ENCODE data around the gene KCNG2.

Gene KCNG2

DNA sequence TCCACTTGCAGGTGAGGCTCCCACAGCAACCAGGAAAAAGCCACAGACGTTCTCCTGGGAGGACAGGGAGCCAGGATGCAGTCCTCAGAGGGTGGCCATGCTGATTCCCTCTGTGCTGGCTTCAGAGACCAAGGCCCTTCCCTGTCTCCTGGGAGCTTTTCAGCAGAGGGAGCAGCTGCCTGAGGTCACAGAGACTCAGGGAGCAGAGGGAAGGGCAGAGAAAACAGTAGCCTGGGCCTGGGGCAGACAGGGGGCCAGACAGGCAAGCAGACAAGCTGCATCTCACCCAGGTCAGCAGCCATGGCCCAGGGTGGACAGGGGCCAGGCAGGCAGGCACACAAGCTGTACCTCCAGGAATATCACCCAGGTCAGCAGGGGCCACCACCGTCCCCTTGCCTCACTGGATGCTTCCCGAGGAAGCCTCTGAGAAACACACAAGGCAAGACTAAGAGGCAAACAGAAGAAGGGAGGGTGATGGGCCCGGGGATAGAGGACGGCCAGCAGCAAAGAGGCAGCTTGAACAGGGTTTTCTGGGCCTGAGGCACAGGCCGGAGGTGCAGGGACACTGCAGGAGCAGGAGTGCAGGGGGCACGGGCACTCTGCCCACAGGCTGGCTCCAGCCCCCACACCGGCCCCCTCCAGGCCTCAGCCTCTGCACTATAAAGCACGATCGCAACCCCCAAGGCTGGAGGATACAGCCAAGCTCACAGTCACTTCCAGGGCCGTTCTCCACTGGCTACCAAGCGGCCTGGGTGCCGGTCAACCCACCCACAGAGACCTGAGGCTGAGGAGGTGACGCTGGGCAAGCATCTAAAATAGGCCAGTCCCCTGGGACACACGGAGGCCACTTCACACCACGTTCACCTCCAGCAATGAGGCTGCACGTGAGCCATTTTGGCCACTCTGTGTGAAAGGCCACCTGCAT lies 147.6 kb downstream of the KCNG2 start:
- no peak for DNase-seq

DNA sequence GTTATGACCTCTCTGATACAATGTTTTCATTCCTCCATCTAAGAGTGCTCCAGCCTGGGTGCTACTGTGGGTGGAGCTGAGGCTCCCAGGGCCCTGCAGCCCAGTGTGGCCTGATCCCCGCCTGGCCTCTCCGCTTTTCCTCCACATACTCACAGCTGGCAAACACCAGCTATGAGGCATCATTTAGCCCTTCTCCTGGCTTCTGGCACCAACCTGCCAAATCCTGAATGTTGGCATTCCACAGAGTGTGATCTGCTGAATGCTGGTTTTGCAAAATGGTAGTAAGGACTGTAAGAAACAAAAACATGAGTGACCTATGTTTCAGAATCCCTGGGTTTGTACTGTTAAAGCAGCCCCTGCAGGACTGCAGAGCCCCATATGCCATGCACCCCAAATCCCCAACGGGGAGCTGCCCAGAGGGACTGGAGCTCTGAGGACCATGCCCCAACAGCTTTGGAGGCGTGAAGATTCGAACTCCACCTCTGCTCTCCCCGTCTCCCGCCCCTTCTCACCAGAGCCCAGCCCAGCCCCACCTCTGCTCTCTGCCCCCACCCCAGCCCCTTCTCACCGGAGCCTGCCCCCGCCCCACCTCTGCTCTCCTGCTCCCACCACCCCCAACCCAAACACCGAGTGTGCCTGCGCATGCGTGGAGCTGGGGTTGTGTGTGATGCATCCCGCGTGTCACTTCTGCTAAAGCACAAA lies 149.5 kb downstream of the KCNG2 start:
- no peak for DNase-seq

DNA sequence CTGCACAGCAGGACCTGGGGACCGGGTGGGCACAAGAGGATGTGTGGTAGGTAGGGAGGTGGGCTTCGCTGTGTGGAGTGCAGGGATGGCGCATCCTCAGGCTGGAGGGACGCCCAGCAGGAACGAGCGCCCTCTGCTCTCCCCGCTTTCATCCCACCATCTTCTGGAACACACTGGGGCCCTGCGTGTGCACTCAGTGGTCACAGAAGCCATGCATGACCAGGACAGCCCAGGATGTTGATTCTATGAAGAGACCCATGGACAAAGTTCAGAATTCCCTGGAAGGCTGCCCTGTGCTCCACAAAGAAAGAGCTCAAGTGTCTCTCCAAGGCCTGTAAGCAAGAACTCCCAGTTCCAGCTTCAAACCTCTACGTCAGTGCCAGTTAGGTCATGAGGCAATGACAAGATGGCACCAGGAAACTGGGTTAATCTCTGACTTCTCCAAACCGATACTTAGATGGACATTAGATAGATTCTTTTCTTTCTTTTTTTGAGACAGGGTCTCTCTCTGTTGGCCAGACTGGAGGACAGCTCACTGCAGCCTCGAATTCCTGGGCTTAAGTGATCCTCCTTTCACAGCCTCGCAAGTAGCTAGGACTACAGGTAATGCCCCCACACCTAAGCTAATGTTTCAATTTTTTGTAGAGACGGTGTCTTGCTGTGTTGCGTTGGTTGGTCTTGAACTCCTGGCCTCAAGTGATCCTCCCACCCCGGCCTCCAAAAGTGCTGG lies 150.3 kb downstream of the KCNG2 start:
- DNase-seq = no peak

DNA sequence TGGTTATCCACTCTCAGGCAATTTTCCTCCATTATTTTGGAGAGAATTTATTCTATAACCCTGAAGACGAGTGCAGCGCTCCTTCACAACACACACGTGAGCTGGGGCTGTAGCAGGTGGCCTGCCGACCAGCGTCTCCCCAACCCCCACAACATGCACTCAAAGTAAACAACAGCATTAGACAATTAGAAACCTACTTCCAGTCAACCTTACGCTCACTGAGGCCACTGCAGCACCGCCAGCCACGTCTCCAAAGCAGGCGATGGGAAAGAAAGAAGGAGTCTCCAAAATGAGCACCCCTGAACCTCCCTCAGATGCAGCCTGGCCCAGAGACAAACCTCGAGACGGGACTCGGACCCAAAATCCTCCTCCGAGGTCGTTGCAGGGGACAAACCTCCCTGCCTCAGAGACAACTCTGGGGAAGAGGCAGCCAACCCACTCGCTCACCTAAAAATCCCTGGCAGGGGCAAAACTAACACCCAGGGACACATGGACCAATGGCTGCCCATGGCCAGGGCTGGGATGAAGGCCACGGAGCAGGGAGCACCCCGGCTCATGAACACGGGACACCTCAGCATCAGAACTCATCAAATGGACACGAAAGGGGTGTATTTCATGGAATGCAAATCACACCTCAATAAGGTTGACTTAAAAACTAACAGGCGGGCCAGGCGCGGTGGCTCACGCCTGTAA lies 151.1 kb downstream of the KCNG2 start:
- no peak for DNase-seq

Data from hippocampal formation (tissue), 2 donors.